HTERT RPE-1 (cell line): ENCODE measurements around the gene SBF2.

Source experiments
- in situ Hi-C: fragments of 300-500 bp; cut with MboI; formaldehyde crosslinking; loops from 4 replicates; pipeline ENCODE4 v1.14.3; 2020; ENCODE audit warnings: low sequenced_read_pairs

Gene SBF2

DNA sequence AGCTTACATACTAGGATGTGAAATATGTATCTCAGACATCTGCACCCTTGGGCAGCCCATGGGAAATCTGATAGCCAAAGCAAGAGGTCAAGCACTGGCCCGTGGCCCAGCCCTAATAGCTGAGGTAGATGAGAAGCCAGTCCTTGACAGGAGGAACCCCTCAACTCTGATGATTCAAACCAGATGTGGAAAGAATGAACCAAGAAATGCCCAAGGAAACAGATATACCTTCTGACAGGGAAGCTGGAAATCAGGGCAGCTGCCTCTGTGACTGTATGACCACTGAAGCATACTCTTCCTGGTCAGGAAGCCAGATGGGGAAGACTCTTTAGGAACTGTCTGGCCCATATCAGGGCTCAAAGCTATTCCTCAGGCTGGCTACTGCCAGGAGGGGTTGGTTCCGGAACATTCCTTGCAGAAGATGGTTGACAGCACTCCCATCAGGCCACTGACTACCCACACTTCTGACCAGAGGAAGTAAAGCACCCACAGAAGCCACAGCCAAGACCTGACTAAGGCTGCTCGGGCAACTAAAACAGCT, 506.0 kb downstream of the SBF2 start:
- in situ Hi-C loops, result no loop called here

DNA sequence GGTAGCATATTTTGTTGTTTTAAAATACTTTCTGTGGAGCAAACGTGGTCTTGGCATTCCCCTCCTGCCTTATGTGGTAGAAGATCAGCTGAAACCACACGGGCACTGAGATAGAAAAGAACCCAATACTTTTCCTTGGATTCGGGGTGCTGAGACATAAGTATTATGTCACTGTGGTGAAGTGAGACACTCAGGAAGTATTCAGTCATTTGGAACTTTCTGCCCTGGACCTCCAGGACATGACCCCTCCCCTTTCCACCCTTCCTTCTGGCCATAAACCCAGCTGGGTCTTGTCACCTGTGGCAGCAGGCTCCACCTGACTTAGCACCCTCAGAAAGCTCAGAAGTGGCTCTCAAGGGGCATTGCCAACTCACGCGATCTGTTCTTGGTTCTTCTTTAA, 506.8 kb downstream of the SBF2 start:
- in situ Hi-C loops, result no loop called here

DNA sequence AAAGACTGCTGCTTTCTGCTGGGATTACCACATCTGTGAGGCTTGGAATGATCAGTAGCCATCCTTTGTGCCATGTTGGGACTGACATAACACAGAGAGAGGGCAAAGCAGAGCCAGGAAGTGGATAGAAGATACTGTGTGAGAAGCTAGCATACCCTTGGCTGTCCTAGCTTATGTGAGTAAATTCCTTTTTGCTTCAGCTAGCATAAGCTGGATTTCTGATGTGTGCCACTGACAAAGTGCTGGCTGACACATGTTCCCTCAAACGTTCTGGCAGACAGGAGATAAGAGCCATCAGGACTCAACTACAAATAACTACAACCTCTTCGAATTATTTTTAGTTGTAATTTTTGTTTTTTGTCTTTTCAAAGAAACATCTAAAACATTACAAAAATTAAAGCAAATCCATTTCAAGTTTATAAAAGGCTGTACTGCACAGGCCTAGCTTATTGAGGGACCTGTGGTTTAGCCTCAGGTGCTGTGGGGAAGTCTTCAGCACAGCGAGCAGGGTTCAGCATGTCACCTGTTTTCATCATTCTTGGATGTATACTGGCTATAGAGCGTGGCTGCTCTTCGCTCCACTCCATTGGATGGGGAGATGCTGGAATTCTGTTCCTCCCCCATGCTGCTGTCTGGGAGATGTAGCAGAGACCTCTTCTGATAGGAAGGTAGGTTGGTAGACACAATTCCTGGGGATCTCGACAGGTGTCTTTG, 509.3 kb downstream of the SBF2 start:
- in situ Hi-C loops, result no loop called here

DNA sequence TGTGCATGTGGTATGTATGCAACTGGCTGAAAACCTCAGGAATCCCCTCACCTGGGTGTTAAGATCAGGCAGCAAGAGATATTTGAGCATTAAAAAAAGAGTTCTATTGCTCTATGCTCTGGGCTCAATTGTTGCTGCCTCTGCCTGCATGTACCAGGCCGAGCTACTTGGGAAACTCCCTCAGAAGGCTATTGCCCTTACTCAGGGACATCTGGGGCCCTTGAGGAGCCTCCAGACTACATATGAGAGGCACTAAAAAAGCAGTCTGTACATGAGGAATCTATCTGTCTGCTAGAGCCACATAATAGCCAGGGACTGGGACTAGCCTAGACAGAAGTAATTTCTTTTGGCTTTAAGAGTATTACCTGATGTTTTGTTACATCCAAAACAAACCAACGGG, 510.0 kb downstream of the SBF2 start:
- in situ Hi-C loops, result no loop called here

DNA sequence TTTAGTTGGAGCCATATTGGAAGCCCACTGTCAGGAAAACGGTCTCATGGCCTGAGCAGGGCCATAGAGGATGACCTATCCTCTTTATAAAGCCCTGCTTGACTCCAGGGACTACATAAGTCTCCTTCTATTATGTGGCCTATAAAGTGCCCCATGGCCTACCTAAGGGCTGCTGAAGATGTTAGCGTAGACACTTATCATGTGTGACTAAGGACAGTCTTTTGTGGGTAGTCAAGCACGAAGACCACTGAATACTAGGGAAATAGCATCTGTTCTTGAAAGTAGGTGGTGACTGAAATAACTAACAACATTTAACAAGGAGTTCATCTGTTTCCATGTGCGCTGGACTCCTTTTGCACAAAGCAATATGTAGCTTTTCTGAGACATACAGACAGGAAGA, 513.1 kb downstream of the SBF2 start:
- in situ Hi-C loops, result no loop called here

DNA sequence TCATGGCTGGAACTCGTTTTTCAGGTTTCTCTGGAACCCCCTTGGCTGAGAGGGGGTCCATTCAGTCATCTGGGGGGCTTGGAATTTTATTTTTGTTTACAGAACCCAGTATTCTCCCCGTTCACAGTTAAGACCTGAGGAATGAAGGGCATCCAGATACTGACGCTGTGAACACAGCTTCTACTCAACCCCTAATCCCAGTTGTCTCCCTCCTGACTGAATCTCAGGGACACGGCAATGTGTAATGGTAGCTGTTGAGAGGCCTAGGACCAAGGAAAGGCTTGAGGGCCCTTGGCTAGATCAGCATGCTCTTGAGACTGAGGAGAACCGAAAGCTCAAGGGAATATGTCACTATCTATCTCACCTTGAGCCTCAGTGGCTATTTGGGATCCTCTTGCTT, 516.5 kb downstream of the SBF2 start:
- in situ Hi-C loops, result no loop called here

DNA sequence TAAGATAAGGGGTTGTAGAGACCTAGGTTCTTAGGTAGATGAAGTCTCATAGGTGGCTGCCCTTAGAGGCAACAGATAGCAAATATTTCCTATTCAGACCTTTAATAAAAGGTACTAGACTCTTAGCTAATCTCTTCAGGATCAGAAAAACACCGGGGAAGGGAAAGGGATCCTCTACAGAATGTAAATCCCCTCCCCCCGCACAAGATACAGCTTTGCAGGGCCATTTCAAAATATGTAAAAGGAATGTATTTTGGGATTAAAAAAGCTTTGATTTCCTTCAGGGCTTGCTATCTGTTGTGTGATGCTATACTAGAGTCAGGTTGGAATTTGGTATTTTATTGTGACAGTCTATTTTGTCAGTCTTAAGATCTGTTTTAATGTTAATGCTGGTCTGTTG, 517.0 kb downstream of the SBF2 start:
- in situ Hi-C loops, result no loop called here

DNA sequence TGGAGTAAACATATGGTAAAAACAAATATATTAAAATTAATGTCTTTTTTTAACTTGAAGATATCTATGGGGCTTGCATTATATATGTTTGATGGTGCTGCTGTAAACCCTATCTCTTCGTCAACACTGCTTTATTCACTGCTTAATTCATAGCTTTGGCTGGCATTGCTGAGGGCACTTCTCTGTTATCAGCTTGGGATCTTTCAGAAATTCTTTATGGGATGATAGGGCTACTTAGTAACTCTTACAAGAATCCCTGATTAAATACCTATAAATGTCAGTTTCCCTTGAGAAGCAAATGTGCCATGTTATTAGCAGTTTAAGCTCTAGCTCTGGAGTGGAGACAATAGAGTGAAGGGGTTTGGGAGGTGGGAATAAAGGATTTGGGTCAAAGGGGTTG, 517.8 kb downstream of the SBF2 start:
- in situ Hi-C loops, result no loop called here

DNA sequence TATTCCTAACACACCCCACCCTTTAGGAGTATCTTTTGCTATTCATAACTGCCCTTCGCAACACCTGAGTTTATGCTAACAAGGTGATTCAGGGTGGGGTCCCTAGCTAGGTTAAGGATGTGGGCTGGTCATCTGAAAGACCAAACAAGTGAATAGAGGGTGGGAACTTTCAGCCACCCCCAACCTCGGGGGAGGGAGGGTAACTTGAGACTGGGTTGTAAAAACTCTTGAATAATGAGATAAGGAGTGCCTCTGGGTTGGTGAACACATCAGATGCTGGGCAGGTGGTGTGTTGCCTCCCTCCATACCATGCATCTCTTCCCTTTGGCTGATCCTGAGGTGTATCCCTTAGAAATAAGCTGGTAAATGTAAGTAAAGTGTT, 518.6 kb downstream of the SBF2 start:
- in situ Hi-C loops, result no loop called here

DNA sequence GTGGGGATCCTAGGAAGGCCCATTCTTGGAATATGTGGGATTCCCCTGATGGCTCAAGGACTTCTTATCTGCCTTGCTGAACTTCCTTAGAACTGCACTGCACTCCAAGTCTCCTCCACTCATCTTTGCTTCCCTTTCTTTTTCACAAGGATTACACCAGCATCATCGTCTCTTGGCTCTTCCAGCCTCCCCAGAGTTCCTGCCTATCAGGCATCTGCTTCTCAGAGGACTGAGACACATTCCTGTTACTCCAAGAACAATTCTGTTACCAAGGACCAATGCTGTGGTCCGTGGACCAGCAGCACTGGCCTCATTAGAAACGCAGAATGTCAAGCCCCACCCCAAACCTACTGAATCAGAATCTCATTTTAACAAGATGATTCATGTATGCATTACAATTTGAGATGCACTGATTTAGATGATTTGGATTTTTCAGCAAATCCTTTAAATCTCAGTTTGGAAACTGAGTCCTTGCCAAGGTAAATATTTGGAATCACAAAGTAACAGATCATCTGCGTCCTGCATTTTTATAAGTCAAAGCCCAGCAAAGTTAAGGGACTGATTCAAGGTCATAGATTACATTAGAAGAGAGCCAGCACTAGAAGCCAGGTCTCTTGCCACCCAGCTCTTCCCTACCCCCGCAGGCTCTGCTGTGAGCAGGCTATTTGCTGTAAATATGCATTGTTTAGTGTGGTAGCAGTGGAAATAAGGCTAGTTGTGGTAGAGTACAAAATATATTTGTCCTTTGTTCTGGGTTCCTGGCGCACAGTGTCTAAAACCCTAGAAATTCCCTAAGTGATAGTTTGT, 519.2 kb downstream of the SBF2 start:
- in situ Hi-C loops, result no loop called here

DNA sequence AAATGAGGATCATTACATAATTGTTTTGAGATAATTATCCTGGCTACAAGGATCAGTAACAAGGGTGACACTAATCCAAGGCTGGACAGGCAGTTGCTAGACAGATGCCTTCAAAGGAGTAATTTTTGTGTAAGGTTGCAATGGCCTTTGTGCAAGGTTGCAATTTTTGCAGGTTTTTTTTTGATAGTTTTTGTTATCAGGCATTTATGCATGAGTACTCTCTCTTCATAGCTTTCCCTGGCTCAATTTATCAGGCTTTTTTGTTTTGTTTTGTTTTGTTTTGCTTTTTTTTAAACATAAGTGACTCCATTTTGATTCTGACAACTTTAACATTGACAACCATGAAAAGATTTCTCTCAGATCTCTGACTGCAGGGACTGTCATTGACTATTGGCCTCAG, 519.9 kb downstream of the SBF2 start:
- in situ Hi-C loops, result no loop called here

DNA sequence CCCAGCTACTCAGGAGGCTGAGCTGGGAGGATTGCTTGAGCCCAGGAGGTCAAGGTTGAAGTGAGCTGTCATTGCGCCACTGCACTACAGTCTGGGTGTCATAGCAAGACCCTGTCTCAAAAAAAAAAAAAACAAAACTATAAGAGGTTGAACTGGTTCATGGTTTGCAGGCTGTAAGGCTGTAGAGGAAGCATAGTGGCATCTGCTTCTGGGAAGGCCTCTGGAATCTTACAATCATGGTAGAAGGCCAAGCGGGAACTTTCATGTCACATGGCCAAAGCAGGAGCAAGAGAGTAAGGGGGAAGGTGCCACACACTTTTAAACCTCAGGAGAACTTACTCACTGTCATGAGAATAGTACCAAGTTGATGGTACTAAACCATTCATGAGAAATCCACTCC, 520.5 kb downstream of the SBF2 start:
- in situ Hi-C loops, result no loop called here

DNA sequence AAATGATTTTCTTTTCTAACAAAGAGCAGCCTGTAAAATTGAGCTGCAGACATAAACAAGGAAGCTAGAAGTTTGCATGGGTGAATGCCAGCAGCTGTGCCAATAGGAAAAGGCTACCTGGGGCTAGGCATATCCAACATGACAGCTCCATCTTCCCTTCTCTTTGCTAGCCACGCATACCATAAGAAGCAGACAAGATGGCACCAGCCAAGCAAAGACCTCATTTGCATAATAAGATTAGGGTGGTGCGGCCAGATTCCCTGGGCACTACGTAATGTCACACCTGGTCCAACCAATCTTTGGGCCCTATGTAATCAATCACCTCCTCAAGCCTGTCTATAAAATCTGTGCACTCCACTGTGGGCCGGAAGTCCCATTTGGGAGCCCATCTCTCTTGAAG, 521.8 kb downstream of the SBF2 start:
- in situ Hi-C loops, result no loop called here

DNA sequence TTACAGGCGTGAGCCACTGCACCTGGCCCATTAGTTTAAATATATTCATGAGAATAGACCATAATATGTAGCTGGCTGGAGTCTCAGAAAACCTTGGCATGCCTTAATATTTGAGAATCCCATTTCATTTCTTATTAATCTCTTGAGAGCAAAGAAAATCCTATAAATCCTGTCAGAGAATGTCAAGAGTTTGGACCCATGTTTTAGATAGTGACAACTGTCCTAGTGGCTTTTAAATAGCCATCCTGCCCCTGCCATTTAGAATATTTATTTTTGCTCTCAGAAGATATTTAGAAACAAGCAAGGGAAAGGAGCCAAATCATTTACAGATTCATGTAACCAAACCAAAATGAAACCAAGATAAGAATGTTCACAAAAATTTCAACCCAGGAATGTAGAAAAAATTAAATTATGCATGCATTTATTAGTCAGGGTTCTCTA, 522.9 kb downstream of the SBF2 start:
- in situ Hi-C loops, result no loop called here

DNA sequence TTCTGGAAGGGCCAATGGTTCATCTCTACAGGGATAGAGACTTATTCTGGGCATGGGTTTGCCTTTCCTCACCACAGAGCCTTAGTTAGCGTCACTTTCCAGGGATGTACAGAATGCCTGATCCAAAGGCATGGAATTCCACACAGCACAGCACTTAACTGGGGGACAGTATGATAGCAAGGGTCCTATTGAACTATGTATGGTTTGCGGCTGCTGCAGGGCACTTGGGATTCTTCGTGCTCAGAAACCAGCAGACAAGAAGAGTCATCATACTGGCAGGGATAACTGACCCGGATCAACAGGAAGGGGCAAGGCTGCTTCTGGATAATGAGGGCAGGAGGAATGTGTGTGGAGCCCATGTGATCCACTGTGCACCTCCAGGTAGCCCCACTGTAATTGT, 524.4 kb downstream of the SBF2 start:
- in situ Hi-C loops, result no loop called here

DNA sequence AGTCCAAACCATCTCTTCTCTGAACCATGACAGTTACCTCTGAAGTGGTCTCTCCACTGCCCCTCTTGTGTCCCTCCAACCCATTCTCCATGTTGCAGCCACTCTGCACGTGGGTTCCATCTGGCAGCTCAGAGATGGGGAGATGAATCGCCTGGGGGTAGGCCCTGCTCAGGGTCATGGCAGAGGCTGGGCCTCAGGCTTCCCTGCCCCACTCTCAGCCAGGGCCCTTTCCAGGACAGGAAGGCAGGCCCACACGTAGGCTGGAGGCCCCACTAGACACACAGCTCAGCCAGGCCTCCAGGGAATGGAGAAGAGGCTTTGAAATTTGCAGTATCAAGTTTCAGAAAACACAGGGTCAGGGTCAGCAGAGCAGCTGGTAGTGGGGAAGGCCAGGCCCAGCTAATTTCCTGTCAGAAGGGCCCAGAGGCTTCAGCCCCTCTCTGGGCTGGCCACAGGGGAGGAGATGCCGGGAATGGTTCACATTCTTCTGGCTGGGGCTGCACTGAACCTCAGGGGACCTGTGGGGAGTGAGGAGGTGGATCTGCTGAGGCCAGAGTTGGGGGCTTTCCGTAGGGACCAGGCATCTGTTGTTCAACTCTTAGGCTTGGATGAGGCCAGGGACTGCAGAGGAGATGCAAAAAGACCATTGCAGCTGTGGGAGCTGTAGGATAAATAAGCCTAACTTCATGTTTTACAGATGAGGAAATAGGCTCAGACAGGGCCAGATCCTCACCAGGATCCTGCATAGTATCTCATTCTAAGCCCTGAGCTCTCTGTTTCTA, 528.5 kb downstream of the SBF2 start:
- in situ Hi-C loops, result no loop called here

DNA sequence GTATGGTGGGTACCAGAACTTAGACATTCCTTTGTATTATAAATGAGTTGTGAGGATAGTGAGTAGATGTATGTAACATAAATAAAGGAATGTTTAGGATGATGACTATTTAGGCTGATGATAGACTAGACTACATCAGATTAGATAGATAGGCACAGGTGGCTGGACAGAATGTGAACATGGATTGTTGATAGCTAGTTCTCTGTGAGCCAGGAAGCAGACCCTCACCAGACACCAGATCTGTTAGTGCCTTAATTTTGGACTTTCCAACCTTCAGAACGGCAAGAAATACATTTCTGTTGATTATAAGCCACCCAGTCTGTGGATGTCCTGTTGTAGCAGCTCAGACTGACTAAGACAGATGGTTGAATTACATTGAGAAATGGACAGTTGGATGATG, 530.7 kb downstream of the SBF2 start:
- in situ Hi-C loops, result no loop called here

DNA sequence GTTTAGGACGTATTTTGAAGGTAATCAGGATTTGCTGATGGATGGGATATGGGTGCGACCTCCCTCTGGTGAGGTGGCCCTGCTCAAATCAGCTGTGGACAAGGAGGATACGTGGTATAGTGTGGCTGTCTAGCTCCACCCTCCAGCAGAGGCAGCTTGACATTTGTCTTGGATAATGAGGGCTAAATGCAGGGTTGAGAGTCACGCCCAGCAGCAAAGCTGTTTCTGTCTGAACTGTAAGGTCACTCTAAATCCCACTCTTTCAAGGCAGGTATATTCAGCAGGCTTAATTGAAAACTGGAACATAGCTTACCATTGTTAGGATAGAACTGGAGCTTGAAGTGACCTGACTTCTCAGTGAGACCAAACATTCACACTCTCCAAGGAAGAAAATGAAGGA, 531.5 kb downstream of the SBF2 start:
- in situ Hi-C loops, result no loop called here

DNA sequence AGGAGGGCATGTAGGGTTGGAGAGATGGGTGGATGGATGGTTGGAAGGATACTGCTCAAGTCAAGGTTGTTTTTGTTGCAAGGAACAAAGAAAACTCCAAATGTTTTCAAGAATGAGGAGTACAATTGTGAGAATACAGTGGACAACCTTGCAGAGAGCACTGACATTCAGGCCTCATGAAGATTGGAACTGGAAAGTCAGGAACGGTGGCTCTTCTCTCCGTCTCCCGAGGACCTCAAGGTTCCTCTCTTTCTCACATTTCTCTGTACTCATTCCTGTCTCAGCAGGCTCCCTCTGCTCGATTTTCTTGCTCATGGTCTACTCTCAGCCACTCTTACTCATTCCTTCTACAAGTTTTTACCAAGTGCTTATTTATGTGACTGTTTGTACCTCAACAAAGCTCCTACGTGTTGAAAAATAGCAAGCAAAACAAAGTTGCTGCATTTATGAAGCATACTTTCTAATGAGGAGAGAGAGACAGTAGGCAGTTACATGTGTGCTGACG, 532.5 kb downstream of the SBF2 start:
- in situ Hi-C loops, result no loop called here

DNA sequence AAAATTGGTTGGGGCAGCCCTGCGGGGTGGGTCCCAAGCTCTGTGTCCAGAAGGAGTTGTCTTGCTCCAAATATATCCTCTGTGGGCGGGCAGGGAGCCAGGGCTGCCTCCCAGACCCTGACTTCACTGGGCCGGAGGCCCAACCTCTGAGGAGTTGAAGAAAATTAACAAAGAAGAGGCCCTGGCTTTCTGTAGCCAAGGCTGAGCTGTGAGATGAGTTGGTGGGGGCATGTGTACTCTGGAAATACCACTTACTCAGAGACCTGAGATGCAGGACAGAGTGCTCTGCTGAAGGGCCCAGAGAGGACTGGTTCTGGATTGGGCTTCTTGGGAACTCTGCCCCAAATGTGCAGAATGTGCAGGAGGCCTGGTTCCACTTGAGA, 533.8 kb downstream of the SBF2 start:
- in situ Hi-C loops, result no loop called here

DNA sequence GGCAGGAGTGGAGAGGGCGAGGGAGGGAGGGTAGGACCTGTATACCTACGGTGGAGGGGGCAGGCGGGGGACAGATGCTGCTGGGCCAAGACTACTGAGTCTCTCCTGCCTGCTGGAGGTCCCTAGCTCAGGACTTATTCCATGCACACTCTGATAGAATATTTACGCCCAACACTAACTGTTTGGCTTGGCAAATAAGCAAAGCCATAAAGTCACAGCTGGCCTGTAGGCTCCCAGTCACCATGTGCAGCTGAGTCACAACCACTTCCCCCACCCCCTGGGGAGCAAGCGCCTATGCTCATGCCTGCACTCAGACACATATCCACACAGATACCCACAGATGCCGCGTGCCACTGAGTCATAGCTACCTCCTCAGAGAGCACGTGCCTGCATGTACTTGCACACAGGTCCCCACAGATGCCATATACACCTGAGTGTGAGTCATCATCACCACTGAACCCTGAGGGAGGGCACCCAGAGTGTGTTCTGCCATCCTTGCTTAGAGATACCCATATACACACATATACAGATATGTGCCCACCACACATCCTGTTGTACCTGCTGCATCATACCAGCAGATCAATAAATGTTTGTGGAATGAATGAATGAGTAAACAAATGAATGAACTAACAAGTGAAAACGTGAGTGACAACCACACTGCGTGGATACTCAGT, 534.4 kb downstream of the SBF2 start:
- in situ Hi-C loops, result no loop called here
